ENCODE data around the gene C1QL4.
"Not testable (repeated sequence)": the region's sequence is repeated elsewhere in the genome, so short reads cannot be mapped to it uniquely, and the experiment has no call there.

Gene C1QL4

DNA sequence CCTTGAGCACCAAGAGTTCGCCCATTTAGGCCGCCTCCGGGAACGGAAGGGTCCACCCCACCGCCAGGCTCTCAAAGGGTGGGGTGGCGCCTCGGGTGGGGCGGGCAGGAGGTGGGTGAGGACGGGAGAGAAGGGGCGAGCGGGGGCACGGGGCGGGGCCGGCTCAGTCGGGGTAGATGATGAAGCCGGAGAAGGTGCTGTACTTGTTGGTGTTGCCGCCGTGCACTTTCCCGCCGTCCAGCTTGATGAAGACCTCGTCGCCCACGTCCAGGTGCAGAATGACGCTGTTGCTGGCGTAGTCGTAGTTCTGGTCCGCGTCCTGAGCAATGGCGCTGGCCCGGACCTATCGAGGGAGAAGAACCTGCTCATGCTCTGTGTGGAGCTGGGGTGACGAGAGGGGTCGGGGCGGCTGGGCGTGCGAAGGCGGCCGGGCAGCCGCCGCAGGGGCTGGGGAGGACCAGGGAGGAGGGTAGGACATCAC is 4.1 kb downstream of the C1QL4 start:
- peak; percentile 60 for DNase-seq

DNA sequence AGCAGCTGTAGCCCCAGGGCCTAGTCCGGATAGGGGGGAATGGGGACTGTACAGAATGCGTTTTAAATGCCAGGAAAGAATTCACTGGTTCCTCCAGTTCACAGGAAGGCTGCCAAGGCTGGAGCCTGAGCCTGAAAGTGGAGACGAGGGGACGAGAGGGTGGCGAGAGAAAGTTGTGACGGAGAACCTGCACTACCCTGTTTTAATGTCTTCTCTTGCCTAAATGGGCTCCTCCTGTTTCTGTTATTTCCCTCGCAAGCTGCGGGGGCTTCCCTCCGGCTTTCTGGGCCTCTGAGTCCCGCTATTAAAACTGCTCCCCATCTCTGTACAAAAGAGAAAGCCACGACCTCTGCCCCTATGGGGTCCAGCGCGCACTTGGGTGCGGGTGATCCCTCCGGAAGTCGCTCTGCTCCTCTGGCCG is 4.5 kb downstream of the C1QL4 start:
- no peak for DNase-seq

DNA sequence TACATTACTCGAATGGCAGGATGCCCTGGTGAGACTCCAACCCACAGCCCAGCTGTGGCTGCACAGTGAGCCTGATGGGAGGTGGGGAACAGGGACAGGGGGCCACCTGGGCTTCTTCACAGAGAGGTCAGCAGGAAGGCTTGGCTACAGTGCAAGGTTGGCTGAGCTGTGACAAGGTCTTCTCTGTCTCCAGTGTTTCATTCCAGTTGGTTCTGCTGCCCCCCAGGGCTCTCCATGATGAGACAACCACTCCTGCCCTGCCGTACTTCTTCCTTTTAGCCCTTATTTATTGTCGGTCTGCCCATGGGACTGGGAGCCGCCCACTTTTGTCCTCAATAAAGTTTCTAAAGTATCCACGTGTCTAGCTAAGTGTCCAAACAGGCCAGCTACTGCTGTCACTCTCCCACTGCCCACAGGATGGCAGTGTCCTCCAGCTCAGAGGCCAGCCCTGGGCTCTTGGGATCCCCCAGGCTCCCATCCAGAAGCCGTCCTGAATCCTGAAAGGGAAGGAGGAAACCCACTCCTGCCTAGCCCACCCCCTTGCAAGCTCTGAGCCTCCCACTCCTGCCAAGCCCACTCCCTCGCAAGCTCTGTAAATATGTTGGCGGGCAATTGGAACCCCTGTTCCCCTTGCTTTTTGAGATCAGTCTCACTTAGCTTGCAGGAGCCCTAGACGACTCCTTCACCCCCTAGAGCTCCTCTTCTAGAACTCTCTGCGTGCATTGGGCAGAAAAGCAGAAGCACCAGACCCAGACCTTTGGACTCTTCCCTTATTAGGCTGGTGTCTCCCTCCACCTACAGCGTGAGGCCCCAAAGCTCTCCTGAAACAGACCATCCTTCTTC is 5.4 kb downstream of the C1QL4 start:
- DNase-seq: peak; percentile 89

DNA sequence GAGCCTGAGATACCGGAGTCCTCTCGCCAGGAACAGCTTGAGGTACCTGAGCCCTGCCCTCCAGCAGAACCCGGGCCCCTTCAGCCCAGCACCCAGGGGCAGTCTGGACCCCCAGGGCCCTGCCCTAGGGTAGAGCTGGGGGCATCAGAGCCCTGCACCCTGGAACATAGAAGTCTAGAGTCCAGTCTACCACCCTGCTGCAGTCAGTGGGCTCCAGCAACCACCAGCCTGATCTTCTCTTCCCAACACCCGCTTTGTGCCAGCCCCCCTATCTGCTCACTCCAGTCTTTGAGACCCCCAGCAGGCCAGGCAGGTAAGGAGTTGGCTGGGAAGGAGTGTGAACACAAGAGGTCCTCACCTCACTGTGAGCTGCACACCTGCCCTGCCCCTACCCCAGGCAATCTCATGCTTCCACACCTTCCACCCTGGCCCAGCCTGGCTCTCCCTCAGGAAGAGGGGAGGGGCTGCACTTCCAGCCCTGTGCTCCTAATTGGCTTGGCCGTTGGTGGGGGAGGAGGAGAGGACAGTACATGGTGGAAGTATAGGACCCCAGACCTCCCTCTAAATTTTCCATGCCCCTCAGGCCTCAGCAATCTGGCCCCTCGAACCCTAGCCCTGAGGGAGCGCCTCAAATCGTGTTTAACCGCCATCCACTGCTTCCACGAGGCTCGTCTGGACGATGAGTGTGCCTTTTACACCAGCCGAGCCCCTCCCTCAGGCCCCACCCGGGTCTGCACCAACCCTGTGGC is 6.2 kb downstream of the C1QL4 start:
- no peak for DNase-seq

DNA sequence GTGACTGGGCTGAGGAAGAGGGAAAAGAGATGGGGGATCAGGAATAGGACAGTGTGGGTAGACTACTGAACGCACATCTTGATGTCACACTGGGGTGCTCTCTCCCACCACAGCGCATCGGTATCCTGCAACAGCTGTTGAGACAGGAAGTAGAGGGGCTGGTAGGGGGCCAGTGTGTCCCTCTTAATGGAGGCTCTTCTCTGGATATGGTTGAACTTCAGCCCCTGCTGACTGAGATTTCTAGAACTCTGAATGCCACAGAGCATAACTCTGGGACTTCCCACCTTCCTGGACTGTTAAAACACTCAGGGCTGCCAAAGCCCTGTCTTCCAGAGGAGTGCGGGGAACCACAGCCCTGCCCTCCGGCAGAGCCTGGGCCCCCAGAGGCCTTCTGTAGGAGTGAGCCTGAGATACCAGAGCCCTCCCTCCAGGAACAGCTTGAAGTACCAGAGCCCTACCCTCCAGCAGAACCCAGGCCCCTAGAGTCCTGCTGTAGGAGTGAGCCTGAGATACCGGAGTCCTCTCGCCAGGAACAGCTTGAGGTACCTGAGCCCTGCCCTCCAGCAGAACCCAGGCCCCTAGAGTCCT is 6.9 kb downstream of the C1QL4 start:
- DNase-seq: no peak

DNA sequence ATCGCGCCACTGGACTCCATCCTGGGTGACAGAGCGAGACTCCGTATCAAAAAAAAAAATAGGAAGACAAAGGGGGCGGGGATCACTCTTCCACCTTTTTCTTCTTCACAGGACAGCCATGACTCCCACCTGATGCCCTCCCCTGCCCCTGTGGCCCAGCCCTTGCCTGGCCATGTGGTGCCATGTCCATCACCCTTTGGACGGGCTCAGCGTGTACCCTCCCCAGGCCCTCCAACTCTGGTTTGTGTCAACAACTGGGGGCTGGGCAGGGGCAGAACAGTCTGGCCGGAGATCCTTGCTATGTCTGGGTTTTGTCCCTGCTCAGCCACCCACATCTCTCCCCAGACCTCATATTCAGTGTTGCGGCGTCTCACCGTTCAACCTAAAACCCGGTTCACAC is 8.2 kb downstream of the C1QL4 start:
- no peak for DNase-seq

DNA sequence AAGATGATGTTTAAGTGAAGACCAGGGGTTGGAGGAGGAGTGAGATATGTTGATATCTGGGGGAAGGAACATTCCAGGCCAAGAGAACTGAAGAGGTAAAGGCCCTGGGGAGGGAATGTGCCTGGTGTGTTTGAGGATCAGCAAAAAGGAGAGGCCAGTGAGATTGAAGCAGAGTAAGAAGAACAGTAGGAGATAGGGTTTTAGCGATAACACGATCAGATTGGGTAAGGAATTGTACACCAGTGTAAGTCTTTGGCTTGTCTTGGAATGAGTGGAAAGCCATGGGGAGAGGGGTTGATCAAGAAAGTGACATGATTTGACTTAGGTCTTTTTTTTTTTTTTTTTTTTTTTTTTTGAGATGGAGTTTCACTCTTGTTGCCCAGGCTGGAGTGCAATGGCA is 9.1 kb downstream of the C1QL4 start:
- DNase-seq: no peak

DNA sequence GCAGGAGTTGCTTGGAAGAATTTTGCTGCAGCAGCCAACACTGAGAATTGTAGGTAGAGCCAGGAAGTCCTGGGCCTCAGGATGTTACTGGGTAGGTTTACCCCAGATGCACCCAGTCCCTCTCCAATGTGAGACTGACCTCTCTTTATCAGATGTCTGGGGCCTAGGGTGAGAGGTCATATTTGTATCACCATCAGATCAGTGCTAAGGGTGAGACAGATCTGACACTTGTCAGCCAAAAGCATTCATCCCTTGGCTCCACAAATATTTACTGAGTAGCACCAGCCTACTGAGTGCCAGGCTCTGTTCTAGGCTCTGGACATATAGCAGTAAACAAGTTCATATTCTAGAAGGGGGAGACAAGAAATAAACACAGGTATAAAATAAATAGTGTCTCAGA is 9.6 kb downstream of the C1QL4 start:
- no peak for DNase-seq

DNA sequence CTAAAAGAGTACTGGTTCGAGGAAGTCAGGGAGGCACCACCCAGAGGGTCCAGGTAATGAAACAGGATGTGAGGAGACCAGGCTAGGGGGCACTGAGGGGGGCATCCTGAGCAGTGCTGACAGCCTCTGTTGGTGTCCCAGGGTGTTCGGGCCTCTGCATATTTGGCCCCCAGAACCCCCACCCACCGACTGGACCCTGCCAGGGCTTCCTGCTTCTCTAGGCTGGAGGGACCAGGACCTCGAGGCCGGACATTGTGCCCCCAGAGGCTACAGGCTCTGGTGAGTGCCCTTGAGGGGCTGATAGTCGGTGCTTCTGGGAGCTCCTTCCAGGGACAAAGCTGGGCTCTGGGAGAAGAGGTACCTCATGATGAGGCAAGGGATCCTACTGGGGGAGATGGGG is 11.4 kb downstream of the C1QL4 start:
- no peak for DNase-seq

DNA sequence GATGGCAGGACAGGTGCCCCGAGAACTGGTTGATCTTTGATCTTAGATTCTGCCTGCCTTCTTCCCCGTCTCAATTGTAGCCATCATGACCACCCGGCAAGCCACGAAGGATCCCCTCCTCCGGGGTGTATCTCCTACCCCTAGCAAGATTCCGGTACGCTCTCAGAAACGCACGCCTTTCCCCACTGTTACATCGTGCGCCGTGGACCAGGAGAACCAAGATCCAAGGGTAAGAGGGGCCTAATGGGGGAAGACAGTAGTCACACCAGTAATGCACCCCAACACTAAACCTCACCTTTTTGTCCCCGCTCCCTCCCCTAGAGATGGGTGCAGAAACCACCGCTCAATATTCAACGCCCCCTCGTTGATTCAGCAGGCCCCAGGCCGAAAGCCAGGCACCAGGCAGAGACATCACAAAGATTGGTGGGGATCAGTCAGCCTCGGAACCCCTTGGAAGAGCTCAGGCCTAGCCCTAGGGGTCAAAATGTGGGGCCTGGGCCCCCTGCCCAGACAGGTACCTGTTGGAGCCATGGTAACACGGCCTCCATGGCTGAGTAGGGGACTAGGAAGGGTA is 13.4 kb downstream of the C1QL4 start:
- DNase-seq: no peak

DNA sequence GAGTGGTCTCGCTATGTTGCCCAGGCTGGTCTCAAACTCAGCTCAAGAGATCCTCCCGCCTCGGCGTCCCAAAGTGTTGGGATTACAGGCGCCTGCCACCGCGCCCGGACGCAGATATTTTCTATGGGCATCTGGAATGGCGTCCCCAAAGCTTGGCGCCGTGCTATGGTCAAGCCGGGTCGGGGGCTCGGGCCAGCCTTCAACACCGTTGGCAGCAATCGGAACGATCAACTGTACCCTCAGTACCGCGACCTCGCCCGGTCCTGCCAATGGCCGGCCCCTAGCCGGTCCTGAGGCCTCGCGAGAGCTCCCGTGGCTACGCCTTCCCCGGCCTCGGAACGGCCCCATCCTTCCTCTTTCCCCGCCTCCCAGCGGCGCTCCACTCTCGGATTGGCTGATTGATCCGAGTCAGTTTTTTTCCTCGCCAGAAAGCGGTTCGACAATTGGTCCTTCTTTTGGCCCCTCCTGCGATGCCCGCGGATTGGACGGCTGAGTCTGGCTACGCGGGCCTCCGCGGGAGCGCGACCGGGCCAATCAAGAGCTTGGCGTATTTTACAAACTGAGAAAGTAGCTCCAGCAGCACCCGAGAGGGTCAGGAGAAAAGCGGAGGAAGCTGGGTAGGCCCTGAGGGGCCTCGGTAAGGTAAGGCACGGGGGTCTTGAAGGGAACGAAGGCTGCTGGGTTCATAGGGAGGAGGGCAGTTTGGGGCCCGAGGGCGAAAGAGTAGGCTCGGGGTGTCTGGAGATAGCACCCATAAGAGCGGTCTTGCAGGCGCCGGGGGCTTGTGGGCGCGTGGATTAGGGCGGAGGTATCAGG is 14.1 kb downstream of the C1QL4 start, which contains the start of gene TROAP:
Gene TROAP (plus strand): TSS at position 548 of the 816 bp plus-strand sequence. CDS start 354 bp downstream, outside the sequence.
- DNase-seq: peak; percentile 99

DNA sequence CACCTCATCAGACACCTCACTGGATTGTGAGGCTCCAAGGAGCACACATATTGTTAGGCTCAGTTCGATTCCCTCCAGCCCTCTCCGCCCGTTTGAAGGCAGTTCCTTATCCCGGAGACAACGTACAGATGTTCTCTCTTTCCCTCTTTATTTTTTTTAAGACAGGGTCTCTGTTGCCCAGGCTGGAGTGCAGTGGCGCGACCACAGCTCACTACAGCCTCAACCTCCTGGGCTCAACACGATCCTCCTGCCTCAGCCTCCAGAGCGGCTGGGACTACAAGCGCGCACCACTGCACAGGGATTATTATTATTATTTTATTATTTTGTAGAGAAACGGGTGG is 14.7 kb downstream of the C1QL4 start:
- DNase-seq: no peak

DNA sequence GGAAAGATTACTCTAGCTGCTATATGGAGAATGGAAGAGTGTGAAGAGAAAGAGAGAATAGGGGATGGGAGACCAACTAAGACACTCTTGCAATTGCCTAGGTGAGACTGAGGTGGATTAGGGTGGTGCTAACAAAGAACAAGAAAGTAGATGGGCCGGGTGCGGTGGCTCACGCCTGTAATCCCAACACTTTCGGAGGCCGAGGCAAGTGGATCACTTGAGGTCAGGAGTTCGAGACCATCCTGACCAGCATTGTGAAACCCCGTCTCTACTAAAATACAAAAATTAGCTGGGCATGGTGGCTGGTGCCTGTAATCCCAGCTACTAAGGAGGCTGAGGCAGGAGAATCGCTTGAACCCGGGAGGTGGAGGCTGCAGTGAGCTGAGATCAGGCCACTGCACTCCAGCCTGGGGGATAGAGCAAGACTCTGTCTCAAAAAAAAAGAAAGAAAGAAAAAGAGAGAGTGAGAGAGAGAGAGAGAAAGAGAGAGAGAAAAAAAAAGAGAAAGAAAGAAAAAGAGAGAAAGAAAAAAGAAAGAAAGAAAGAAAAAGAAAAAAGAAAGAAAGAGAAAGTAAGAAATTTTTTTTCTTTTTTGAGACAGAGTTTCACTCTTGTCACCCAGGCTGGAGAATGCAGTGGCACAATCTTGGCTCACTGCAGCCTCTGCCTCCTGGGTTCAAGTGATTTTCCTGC is 16.4 kb downstream of the C1QL4 start:
- not testable (repeated sequence) for DNase-seq

DNA sequence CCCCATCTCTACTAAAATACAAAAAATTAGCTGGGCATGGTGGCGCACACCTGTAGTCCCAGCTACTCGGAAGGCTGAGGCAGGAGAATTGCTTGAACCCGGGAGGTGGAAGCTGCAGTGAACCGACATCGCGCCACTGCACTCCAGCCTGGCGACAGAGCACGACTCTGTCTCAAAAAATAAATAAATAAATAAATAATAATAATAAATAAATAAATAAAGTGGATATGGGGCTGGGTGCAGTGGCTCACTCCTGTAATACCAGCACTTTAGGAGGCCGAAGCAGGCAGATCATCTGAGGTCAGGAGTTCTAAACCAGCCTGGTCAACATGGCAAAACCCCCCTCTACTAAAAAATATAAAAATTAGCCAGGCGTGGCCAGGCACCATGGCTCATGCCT is 19.9 kb downstream of the C1QL4 start:
- DNase-seq: not testable (repeated sequence)

DNA sequence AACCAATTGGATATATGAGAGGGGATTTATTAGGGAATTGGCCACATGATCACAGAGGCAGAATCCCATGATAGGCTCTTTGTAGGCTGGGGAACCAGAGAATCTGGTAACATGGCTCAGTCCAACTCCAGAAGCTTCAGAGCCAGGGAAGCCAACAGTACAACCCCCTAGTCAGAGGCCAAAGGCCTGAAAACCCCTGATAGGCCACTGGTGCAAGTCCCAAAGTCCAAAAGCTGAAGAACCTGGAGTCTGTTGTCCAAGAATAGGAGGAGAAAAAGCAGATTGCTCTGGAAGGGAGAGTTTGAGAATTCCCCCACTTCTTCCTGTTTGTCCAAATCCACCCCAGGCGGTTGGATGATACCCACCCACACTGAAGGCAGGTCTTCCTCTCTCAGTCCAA is 22.2 kb downstream of the C1QL4 start:
- DNase-seq: no peak

DNA sequence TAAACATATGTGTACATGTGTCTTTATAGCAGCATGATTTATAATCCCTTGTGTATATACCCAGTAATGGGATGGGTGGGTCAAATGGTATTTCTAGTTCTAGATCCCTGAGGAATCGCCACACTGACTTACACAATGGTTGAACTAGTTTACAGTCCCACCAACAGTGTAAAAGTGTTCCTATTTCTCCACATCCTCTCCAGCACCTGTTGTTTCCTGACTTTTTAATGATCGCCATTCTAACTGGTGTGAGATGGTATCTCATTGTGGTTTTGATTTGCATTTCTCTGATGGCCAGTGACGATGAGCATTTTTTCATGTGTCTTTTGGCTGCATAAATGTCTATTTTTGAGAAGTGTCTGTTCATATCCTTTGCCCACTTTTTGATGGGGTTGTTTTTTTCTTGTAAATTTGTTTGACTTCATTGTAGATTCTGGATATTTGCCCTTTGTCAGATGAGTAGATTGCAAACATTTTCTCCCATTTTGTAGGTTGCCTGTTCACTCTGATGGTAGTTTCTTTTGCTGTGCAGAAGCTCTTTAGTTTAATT is 26.5 kb downstream of the C1QL4 start:
- DNase-seq: not testable (repeated sequence)

DNA sequence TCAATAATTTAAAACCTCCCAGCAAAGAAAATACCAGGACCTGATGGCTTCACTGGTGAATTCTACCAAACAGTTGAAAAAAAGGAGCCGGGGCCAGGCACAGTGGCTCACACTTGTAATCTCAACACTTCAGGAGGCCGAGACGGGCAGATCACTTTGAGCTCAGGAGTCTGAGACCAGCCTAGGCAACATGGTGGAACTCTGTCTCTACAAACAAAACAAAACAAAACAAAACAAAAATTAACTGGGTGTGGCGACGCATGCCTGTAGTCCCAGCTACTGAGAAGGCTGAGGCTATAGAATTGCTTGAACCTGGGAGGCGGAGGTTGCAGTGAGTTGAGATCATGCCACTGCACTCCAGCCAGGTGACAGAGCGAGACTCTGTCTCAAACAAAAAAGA is 27.6 kb downstream of the C1QL4 start:
- no peak for DNase-seq

DNA sequence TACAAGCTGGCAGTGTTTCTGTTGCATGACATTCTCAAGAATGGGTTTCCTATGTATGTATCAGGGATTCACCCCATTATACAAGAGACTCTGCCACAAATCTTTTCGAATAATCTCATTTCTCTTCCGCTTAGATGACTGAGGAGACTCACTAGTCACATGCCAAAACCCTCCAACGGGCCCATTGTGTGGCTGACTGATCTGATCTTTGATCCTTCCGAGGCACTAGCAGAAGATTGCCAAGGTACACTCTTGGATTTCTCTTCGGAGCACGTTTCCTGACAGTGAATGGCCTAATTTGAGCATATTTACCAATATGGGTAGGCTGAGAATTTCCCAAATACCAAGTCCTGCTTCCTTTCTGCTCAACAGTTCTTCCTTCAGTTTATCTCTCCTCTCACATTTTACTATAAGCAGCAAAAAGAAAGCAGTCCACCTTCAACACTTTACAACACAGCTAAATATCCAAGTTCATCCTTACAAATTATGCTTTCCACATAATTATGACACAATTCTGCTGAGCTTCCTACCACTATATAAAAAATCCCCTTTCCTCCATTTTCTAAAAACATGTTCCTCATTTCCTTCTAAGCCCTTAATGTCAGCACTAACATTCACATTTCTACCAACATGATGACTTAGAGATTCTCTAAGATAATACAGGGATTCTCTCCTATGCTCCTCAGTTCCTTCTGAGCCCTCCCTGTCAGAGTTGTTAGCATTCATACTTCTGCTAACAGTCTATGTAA is 31.1 kb downstream of the C1QL4 start:
- no peak for DNase-seq

DNA sequence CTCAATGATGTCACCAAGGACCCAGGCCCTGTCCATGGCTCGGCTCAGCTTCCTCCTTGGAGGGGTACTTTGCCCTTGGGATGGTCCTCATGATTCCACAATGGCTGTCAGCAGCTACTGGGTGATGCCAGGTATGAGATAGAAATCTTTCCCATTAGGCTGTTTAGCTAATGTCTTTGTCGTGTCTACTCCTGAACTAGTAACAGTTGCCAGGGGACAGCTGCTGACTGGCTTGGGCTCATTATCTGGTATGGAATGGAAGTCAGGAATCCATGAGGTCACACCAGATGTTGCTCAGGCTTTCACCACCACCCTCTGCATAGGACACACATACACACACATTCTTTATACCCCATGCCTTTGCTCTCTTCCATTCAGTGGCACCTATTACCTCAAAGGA is 32.8 kb downstream of the C1QL4 start:
- DNase-seq: no peak

DNA sequence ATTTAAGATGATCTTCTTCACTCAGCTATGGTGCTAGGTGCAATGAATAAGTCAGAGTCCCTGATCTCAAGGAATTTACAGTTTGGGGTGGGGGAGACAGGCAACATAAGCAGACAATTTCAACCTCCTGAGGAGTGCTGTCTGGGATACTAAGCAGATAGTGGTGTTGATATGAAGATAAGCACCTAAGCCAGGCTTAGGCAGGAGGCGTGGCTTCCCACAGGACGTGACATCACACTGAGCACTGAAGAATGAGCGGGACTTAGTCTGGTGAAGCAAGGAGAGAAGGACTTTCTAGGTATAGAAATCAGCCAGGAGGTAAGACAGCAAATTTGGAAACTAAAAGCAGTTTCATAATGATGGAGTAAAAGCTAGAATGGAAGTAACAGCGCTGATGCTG is 35.2 kb downstream of the C1QL4 start:
- no peak for DNase-seq

DNA sequence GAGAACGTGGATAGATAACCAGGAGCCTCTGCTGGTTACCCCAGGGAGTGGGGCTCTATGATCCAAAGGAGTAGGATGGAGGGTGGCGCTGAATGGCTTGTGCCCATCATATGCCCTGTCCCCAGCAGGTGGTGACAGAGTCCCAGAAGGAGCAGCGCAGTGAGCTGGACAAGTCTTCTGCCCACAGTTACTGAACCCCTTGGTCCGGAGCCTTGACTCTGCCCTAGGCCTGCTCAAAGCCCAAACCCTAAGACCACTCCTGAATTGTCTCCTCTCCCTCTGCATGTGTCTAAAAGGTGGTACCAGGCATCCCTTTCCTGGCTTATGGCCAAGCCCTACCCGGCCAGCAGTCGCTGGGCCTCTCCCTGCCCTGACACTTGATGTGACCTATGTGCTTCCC is 38.8 kb downstream of the C1QL4 start:
- DNase-seq: peak; percentile 65

Data from DMS53 (cell line).